GM12865 (cell line): ENCODE results near the gene MRPL52.
A peak's percentile ranks its signal among the peaks of the same experiment; 100 is the strongest.
"Not testable (repeated sequence)": the region's sequence is repeated elsewhere in the genome, so short reads cannot be mapped to it uniquely, and the experiment has no call there.

Experiments
- DNase-seq: peaks from one replicate; pipeline ENCODE4 v3.0.0; 2010; ENCODE audit warnings: low read depth
- H3K4me3 ChIP-seq: 2 replicates; pipeline ENCODE4 v1.5.1; 2011; ENCODE audit warnings: mild to moderate bottlenecking, low read depth, low read length, control low read depth
- TF ChIP-seq, protein P1 (sequence below): IDR thresholded peaks from 2 replicates; pipeline ENCODE4 v1.5.1; 2011; ENCODE audit warnings: low read length, control low read depth, low read depth, inconsistent platforms; ENCODE audit not compliant: insufficient read depth; ENCODE audit errors: missing control alignments

The MRPL52 gene

DNA sequence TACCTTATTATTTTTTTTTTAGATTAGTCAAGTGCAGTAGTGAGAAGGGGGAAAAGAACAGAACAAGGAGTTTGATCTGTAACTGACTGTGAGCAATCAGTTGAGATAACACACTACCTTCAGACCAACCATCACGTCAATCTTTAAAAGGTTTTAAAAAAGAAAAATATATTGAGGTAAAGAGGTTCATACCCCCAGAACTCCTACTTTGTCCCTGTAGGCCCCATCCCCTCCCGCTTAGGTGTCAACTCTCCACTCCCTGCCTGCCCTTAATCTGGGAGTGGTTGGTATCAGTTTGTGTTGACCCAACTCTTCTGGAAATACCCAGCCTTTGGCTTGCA lies 22.9 kb downstream of the MRPL52 start:
- no peak overlapping the region for H3K4me3 ChIP-seq
- TF ChIP-seq, protein P1, sequence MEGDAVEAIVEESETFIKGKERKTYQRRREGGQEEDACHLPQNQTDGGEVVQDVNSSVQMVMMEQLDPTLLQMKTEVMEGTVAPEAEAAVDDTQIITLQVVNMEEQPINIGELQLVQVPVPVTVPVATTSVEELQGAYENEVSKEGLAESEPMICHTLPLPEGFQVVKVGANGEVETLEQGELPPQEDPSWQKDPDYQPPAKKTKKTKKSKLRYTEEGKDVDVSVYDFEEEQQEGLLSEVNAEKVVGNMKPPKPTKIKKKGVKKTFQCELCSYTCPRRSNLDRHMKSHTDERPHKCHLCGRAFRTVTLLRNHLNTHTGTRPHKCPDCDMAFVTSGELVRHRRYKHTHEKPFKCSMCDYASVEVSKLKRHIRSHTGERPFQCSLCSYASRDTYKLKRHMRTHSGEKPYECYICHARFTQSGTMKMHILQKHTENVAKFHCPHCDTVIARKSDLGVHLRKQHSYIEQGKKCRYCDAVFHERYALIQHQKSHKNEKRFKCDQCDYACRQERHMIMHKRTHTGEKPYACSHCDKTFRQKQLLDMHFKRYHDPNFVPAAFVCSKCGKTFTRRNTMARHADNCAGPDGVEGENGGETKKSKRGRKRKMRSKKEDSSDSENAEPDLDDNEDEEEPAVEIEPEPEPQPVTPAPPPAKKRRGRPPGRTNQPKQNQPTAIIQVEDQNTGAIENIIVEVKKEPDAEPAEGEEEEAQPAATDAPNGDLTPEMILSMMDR: no peak
- DNase-seq: no peak

DNA sequence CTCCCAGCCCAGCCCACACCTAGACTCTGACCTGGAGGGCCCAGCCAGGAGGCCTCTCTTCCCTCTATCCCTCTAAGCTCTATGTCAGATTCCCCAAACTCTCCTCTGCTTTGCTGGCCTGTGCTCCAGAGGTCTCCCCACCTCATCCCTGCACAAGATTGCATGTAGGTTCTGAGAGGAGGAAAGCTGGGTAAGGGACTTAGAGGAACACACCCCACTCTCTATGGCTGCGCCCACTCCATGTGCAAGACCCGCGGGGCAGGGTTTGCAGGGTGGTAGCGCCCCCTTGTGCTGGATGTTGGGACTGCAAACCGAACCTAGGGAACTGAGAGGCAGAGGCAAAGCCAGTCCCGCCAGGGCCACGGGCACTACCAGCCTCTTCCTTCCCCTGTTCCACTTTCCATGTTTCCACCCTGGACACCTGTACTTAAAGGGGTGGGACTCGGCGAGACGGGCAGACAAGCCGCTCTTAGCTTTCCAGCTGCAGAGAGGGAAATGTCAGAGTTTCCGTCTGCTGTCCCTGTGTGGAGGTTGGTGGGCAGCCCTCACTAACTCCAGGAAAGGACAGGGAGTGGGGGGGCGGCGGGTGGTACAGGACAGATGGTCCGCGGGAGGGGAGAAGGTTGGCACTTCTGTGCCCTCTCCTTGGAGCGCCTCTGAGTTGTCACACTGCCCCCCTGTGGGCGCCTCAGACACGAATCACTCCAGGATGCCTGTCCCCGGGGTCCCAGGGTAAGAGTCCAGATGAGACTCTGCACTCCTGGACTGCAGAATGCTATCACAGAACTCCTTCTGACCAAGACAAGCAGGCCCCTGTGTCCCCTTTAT lies 23.5 kb downstream of the MRPL52 start:
- peak; percentile 91 for DNase-seq
- TF ChIP-seq, protein P1: peak; percentile 94
- peak overlapping the region; percentile 62 for H3K4me3 ChIP-seq

- not testable (repeated sequence) for H3K4me3 ChIP-seq, DNase-seq
Observed at GRCh38 chr14:22854296-22854695, 24.6 kb downstream of the MRPL52 start.

DNA sequence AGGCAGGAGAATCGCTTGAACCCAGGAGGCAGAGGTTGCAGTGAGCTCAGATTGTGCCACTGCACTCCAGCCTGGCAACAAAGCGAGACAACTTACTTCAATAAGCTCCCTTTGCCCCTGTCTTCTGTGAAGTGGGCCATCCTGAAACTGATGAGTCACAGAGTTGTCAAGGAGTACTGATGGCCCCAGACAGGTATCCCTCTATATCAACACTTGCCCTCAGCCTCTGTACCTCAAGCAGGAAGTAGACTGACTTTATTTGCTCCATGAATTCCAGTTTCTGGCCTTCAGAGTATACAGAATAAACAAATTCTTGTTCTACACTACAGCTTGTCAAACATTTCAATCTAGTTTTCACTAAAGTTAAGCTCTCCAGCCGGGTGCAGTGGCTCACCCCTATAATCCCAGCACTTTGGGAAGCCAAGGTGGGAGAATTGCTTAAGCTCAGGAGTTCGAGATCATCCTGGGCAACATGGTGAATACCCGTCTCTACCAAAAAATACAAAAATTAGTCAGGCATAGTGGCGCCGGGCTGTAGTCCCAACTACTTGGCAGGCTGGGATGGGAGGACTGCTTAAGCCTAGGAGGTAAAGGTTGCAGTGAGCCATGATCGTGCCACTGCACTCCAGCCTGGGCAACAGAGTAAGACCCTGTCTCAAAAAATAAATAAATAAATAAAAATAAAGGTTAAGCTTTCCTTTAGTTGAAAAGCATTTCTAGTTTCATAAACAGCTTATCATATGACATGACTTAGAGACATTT lies 25.5 kb downstream of the MRPL52 start:
- no peak overlapping the region for H3K4me3 ChIP-seq
- TF ChIP-seq, protein P1: no peak
- peak; percentile 29 for DNase-seq

DNA sequence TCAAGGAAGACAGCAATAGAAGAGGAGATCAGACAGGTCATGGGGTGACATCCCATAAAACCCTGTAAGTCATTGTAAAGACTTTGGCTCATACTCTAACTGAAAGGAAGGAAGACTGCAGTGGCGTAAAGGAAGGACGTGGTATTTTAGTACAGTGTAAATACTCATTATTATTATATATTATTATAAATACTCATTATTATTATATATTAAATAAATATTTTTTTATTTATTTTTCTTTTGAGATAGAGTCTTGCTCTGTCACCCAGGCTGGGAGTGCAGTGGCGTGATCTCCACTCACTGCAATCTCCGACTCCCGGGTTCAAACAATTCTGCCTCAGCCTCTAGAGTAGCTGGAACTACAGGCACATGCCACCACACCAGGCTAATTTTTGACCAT lies 26.7 kb downstream of the MRPL52 start:
- TF ChIP-seq, protein P1: no peak
- H3K4me3 ChIP-seq: no peak overlapping the region
- DNase-seq: no peak

DNA sequence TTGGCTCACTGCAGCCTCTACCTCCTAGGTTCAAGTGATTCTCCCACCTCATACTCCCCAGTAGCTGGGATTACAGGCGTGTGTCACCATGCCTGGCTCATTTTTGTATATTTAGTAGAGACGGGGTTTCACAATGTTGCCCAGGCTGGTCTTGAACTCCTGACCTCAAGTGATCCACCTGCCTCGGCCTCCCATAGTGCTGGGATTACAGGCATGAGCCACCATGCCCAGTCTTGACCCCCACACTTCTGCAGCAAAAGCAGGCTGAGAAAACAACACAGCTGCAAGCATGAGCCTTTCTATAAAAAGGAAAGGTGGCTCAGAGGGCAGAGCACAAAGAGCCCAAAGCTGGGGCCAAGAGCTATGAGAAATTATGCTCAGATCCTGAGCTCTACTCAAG lies 30.7 kb downstream of the MRPL52 start:
- not testable (repeated sequence) for H3K4me3 ChIP-seq, DNase-seq

- TF ChIP-seq, protein P1: no peak
- DNase-seq: no peak
- no peak overlapping the region for H3K4me3 ChIP-seq
Observed at GRCh38 chr14:22861651-22862050, 32.0 kb downstream of the MRPL52 start.

- no peak overlapping the region for H3K4me3 ChIP-seq
- TF ChIP-seq, protein P1: no peak
- DNase-seq: no peak
Observed at GRCh38 chr14:22864979-22865378, 35.3 kb downstream of the MRPL52 start.
